ENCODE data around the gene SGCA.

GRCh38 chr17:50155115-50155819 is 10.5 kb upstream of the SGCA start:
- TF ChIP-seq EZH2 (IDR thresholded peaks at IDR 0.05), result no peak
- no peak for TF ChIP-seq FOXP2 (optimal IDR thresholded peaks at IDR 0.05; ENCODE audit: control extremely low read depth, extremely low read length, insufficient read depth)
